OCI-LY3 (cell line): ENCODE measurements around the gene EFCAB8.
A peak's percentile ranks its signal among the peaks of the same experiment; 100 is the strongest.

Experiments used
- H2AFZ ChIP-seq: fragments of 200-600, 300-600 bp; shearing (Covaris generic); 2 replicates; pipeline ENCODE4 v1.6.0; 2014; ENCODE audit warnings: antibody characterized with exemption, low read depth, low read length
- H3K27ac ChIP-seq: fragments of 200-600, 300-600 bp; sonication (generic); 2 replicates; pipeline ENCODE4 v1.5.1; 2014; ENCODE audit warnings: mild to moderate bottlenecking, low read length, moderate library complexity, mixed read lengths
- H3K27me3 ChIP-seq: fragments of 200-600, 300-600 bp; sonication (generic); 2 replicates; pipeline ENCODE4 v1.6.1; 2014; ENCODE audit warnings: low read depth, low read length, mixed read lengths
- H3K36me3 ChIP-seq: fragments of 200-600, 300-600 bp; sonication (generic); replicated peaks from 2 replicates; pipeline ENCODE3; 2014; ENCODE audit warnings: low read depth, low read length, mixed read lengths
- H3K4me1 ChIP-seq: fragments of 300-600, 200-600 bp; sonication (generic); 2 replicates; pipeline ENCODE4 v1.6.1; 2014; ENCODE audit warnings: low read length, mixed read lengths
- H3K4me2 ChIP-seq: fragments of 200-600, 300-600 bp; sonication (generic); 2 replicates; pipeline ENCODE4 v1.6.1; 2014; ENCODE audit warnings: low read length, mixed read lengths
- H3K4me3 ChIP-seq: fragments of 300-600, 200-600 bp; sonication (generic); 2 replicates; pipeline ENCODE4 v1.5.1; 2014; ENCODE audit warnings: antibody characterized with exemption, mild to moderate bottlenecking, low read length, moderate library complexity
- H3K79me2 ChIP-seq: fragments of 300-600, 200-600 bp; shearing (Covaris generic); 2 replicates; pipeline ENCODE4 v1.6.1; 2014; ENCODE audit warnings: mild to moderate bottlenecking, low read length, mixed read lengths
- H3K9ac ChIP-seq: fragments of 300-600, 200-600 bp; shearing (Covaris generic); 2 replicates; pipeline ENCODE4 v1.6.0; 2014; ENCODE audit warnings: mild to moderate bottlenecking, low read length, moderate library complexity
- H3K9me3 ChIP-seq: fragments of 200-600, 300-600 bp; shearing (Covaris generic); 2 replicates; pipeline ENCODE4 v1.6.1; 2014; ENCODE audit warnings: low read length, mixed read lengths; ENCODE audit not compliant: insufficient read depth
- H4K20me1 ChIP-seq: fragments of 200-600, 300-600 bp; sonication (generic); 2 replicates; pipeline ENCODE4 v1.6.1; 2016; ENCODE audit warnings: low read length, mixed read lengths; ENCODE audit not compliant: insufficient read depth
- EZH2phosphoT487 ChIP-seq: fragments of 200-600 bp; shearing (Covaris generic); IDR thresholded peaks from 2 replicates; pipeline ENCODE4 v1.6.1; 2018; ENCODE audit warnings: antibody characterized with exemption, mixed run types, low read depth
- TF ChIP-seq, protein P1 (sequence below): fragments of 200-600, 300-600 bp; sonication (generic); IDR thresholded peaks from 2 replicates; pipeline ENCODE4 v1.5.1; 2014; ENCODE audit warnings: antibody characterized with exemption, low read length, low read depth

EFCAB8 gene

DNA sequence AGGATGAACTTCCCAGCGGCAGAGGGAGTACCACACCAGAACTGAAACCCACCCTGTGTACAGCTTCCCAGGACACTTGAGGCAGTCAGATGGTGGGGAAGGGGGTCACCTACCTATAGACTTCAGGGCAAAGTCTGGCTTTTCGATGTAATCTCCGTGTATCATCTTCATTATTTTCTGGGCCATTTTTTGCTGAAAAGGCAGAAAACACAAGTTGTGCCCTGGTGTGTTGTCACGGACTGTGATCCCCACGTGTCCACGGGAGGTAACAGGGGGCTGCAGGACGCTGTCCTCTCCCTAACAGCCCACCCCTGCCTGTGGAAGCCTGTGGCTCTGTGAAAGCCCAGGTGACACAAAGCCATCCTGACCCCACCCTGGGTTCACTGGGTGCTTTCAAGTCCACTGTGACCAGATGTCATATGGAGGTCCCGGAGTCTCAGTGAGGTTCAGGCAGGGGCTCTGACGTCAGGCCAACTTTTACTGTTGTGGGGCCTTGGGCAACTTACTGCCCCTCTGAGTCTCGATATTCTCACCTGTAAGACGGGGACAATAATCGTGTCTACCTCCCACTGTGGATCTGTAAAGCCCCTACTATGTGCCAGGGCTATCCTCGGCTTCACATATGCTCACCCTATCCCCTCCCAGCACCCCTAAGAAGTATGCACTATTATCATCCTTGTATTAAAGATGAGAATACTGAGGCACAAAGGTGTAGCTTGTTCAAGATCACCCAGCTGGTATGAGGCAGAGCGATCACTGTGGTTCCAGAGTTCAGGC lies 131.0 kb downstream of the EFCAB8 start:
- Histone ChIP-seq H3K27me3 (no peaks in the 10 kb centered on the region), H3K27ac (no peak overlapping the region)

DNA sequence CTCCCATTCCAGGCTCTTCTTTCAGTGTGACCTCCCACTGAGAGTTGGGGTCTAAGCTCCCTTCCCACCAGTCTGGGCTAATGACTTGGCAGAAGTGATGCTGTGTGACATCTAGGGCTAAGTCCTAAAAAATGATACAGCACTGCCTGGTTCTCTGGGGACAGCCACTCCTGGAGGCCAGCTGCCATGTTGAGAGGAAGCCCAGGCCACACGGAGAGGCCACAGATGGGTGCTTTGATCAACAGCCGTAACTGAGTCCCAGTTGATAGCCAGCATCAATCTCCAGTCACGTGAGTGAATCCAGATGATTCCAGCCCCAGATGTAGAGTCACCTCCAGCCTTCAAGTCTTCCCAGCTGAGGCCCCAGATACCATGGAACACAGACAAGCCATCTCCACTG lies 131.7 kb downstream of the EFCAB8 start:
- no peak for TF ChIP-seq EZH2phosphoT487
- TF ChIP-seq, protein P1, sequence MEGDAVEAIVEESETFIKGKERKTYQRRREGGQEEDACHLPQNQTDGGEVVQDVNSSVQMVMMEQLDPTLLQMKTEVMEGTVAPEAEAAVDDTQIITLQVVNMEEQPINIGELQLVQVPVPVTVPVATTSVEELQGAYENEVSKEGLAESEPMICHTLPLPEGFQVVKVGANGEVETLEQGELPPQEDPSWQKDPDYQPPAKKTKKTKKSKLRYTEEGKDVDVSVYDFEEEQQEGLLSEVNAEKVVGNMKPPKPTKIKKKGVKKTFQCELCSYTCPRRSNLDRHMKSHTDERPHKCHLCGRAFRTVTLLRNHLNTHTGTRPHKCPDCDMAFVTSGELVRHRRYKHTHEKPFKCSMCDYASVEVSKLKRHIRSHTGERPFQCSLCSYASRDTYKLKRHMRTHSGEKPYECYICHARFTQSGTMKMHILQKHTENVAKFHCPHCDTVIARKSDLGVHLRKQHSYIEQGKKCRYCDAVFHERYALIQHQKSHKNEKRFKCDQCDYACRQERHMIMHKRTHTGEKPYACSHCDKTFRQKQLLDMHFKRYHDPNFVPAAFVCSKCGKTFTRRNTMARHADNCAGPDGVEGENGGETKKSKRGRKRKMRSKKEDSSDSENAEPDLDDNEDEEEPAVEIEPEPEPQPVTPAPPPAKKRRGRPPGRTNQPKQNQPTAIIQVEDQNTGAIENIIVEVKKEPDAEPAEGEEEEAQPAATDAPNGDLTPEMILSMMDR, result no peak
- Histone ChIP-seq H3K9me3 (peaks cover 2% of the 10 kb centered on the region; the same call in 1 of the 2 replicates), H3K79me2 (no peaks in the 10 kb centered on the region), H3K4me1 (peaks cover 26% of the 10 kb centered on the region), H3K4me2 (no peak overlapping the region), H3K4me3 (no peak overlapping the region), H3K36me3 (no peaks in the 10 kb centered on the region), H3K27me3 (no peaks in the 10 kb centered on the region), H3K27ac (no peak overlapping the region), H2AFZ (no peak overlapping the region), H4K20me1 (no peaks in the 10 kb centered on the region), H3K9ac (no peak overlapping the region)

More for the DNA sequence above, 131.0 kb downstream of the EFCAB8 start:
- Histone ChIP-seq H3K4me2 (no peak overlapping the region), H2AFZ (no peak overlapping the region), H3K4me3 (no peak overlapping the region), H4K20me1 (no peaks in the 10 kb centered on the region), H3K36me3 (no peaks in the 10 kb centered on the region), H3K4me1 (peaks cover 26% of the 10 kb centered on the region), H3K9ac (no peak overlapping the region), H3K79me2 (no peaks in the 10 kb centered on the region), H3K9me3 (no peaks in the 10 kb centered on the region)
- TF ChIP-seq, protein P1, result no peak
- no peak for TF ChIP-seq EZH2phosphoT487

DNA sequence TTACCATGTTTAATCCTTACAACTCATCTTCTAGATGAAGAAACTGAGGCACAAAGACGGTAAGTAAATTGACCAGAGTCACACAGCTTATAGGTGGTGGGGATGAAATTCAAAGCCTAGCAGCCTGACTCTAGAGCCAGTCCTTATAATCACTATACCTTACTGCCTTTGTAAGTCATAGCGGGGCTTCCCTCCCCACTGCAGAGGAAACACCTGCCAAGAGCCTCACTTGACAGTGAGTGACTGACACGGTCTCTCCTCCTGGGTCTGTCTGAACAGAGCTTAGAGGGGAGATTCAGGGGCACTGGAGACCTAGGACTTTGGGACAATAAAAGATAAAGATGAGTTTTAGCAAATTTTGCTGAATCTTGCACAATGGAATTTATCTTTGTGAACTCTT lies 132.7 kb downstream of the EFCAB8 start:
- Histone ChIP-seq H3K4me2 (peak overlapping the region; percentile 48), H3K9me3 (peaks cover 4% of the 10 kb centered on the region; the same call in 1 of the 2 replicates), H3K9ac (no peak overlapping the region), H3K79me2 (no peaks in the 10 kb centered on the region), H3K27me3 (no peaks in the 10 kb centered on the region), H3K36me3 (no peaks in the 10 kb centered on the region), H3K27ac (no peak overlapping the region), H2AFZ (peak overlapping the region; percentile 16; the same call in 1 of the 2 replicates), H4K20me1 (no peaks in the 10 kb centered on the region), H3K4me1 (peaks cover 26% of the 10 kb centered on the region), H3K4me3 (no peak overlapping the region; the same call in 1 of the 2 replicates)
- no peak for TF ChIP-seq EZH2phosphoT487
- TF ChIP-seq, protein P1, result no peak

DNA sequence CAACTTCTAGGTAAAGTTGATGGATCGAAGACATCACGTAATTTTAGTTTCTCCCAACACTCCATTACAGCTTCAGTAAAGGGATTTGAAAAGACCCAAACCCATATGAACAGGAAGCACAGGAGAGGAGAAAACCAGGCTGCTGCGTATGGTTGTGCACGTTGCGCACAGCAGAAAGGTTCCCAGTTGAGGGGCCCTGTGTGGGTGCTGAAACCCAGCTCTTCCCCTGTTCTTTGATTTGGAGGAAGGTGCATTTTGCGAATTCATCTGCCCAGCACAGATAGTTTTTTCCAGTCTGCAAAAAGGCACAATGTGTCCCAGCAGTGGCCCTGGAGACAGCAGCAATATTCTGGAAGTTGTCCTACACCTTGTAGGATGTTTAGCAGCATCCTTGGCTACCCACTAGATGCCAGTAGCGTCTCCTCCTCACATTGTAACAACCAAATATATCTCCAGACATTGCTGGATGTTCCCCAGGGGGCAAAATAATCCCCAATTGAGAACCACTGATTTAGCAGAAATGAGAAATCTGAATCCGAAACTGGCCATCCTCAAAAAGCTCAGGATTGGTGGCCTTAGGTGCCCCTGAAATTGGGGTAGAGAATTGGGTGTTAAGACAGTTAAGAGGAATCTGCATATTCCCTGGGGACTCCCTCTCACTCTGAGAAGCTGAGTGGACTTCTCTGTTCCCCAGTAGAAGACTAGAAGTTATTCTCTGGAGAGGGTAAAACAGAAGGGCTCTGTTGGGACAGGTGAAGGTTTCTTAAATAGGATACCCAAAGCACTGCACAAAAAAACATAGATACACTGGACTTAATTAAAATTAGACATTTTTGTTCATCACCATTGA lies 133.3 kb downstream of the EFCAB8 start:
- peak overlapping the region; percentile 48 for H3K4me2 ChIP-seq
- peak overlapping the region; percentile 16; the same call in 1 of the 2 replicates for H2AFZ ChIP-seq
- no peaks in the 10 kb centered on the region for H3K79me2 ChIP-seq
- no peak overlapping the region for H3K9ac ChIP-seq
- peaks cover 31% of the 10 kb centered on the region for H3K4me1 ChIP-seq
- H3K27ac ChIP-seq, result no peak overlapping the region
- no peak overlapping the region; the same call in 1 of the 2 replicates for H3K4me3 ChIP-seq
- no peaks in the 10 kb centered on the region for H3K27me3 ChIP-seq
- no peaks in the 10 kb centered on the region for H4K20me1 ChIP-seq
- TF ChIP-seq, protein P1, result peak; percentile 18
- no peak for TF ChIP-seq EZH2phosphoT487
- H3K36me3 ChIP-seq, result no peaks in the 10 kb centered on the region
- H3K9me3 ChIP-seq, result peaks cover 4% of the 10 kb centered on the region; the same call in 1 of the 2 replicates
